Skeletal muscle tissue (tissue), 4 donors: ENCODE data around the gene SPATA21. TPM values are rescaled to one million over a fixed set of nuclear protein-coding genes. Genes with fewer than 3 reads are reported as not detected.
"Not testable (repeated sequence)": the region's sequence is repeated elsewhere in the genome, so short reads cannot be mapped to it uniquely, and the experiment has no call there.

ENCODE experiments used
- H3K27ac ChIP-seq: one replicate; pipeline ENCODE4 v1.7.0; 2013; ENCODE audit warnings: mild to moderate bottlenecking, low read depth, low read length, inconsistent platforms
- H3K27me3 ChIP-seq, 3 donors: one replicate each; pipeline ENCODE4 v1.7.0; 2013; ENCODE audit warnings: low read length in 3 of 3; ENCODE audit not compliant: control insufficient read depth in 3 of 3, insufficient read depth in 3 of 3
- H3K36me3 ChIP-seq, 3 donors: one replicate each; pipeline ENCODE4 v1.7.0; 2013; ENCODE audit warnings: low read length in 3 of 3; ENCODE audit not compliant: control insufficient read depth in 3 of 3, insufficient read depth in 3 of 3
- H3K4me1 ChIP-seq, 3 donors: one replicate each; pipeline ENCODE4 v1.7.0; 2013; ENCODE audit warnings: low read length in 3 of 3, mild to moderate bottlenecking in 3 of 3; ENCODE audit not compliant: control insufficient read depth in 3 of 3, insufficient read depth in 3 of 3
- H3K4me3 ChIP-seq, 3 donors: one replicate each; pipeline ENCODE4 v1.7.0; 2013; ENCODE audit warnings: low read length in 3 of 3
- H3K9ac ChIP-seq, 3 donors: one replicate each; pipeline ENCODE4 v1.7.0; 2013; ENCODE audit warnings: low read length in 3 of 3, mild to moderate bottlenecking in 3 of 3, moderate library complexity in 2 of 3, low read depth in 1 of 3
- H3K9me3 ChIP-seq, 3 donors: one replicate each; pipeline ENCODE4 v1.7.0; 2013; ENCODE audit warnings: low read length in 3 of 3; ENCODE audit not compliant: control insufficient read depth in 3 of 3
- total RNA-seq: library from RNA; depleted of rRNA; stranded (reverse); fragments of >200 nt; gene quantifications from one replicate; pipeline ENCODE4 v1.2.3, GENCODE V29; 2014
- donor health status: Osteomylitis.

The SPATA21 gene
- total RNA-seq, 1 donor from 2014 or later, result not detected

- H3K9me3 ChIP-seq, H3K27me3 ChIP-seq, H3K4me3 ChIP-seq, H3K9ac ChIP-seq, H3K27ac ChIP-seq, H3K4me1 ChIP-seq: not testable (repeated sequence)
- peaks cover 2 to 27% (median 17%) of the 10 kb centered on the region in 3 donors for H3K36me3 ChIP-seq
Measured at GRCh38 chr1:16474891-16475290, 37.7 kb upstream of the SPATA21 start.

GRCh38 chr1:16474166-16474800 lies 37.1 kb upstream of the SPATA21 start:
- Histone ChIP-seq H3K9ac (no peak overlapping the region), H3K27ac (no peak overlapping the region), H3K9me3 (no peaks in the 10 kb centered on the region), H3K36me3 (peaks cover 2 to 27% (median 17%) of the 10 kb centered on the region in 3 donors), H3K4me1 (peaks cover 0 to 5% (median 3%) of the 10 kb centered on the region in 3 donors), H3K27me3 (no peaks in the 10 kb centered on the region), H3K4me3 (no peak overlapping the region)

GRCh38 chr1:16468558-16468957 lies 31.3 kb upstream of the SPATA21 start:
- Histone ChIP-seq H3K27ac (no peak overlapping the region), H3K36me3 (peaks cover 0 to 9% (median 0%) of the 10 kb centered on the region in 3 donors), H3K9ac (no peak overlapping the region)

GRCh38 chr1:16464917-16465625 lies 27.8 kb upstream of the SPATA21 start:
- Histone ChIP-seq H3K27me3 (no peaks in the 10 kb centered on the region), H3K4me3 (no peak overlapping the region), H3K36me3 (peaks cover 11 to 27% (median 14%) of the 10 kb centered on the region in 3 donors), H3K4me1 (peaks cover 0 to 12% (median 8%) of the 10 kb centered on the region in 3 donors), H3K9me3 (no peaks in the 10 kb centered on the region), H3K27ac (no peak overlapping the region), H3K9ac (no peak overlapping the region)

More at GRCh38 chr1:16468558-16468957, 31.3 kb upstream of the SPATA21 start:
- Histone ChIP-seq H3K9me3 (no peaks in the 10 kb centered on the region), H3K27me3 (no peaks in the 10 kb centered on the region), H3K4me1 (peaks cover 0 to 12% (median 8%) of the 10 kb centered on the region in 3 donors), H3K4me3 (no peak overlapping the region)

- Histone ChIP-seq H3K27ac (no peak overlapping the region), H3K4me1 (peaks cover 0 to 5% (median 3%) of the 10 kb centered on the region in 3 donors), H3K36me3 (peaks cover 27 to 40% (median 34%) of the 10 kb centered on the region in 3 donors), H3K4me3 (no peak overlapping the region), H3K9me3 (no peaks in the 10 kb centered on the region), H3K27me3 (no peaks in the 10 kb centered on the region), H3K9ac (no peak overlapping the region)
Measured at GRCh38 chr1:16462773-16463330, 25.6 kb upstream of the SPATA21 start.

GRCh38 chr1:16461681-16462080 lies 24.5 kb upstream of the SPATA21 start:
- no peaks in the 10 kb centered on the region for H3K27me3 ChIP-seq
- no peak overlapping the region for H3K27ac ChIP-seq
- no peak overlapping the region for H3K9ac ChIP-seq
- no peak overlapping the region for H3K4me3 ChIP-seq
- no peaks in the 10 kb centered on the region for H3K9me3 ChIP-seq
- H3K36me3 ChIP-seq, result peaks cover 32 to 50% (median 38%) of the 10 kb centered on the region in 3 donors
- H3K4me1 ChIP-seq, result peaks cover 0 to 5% (median 3%) of the 10 kb centered on the region in 3 donors

- Histone ChIP-seq H3K9ac (no peak overlapping the region), H3K9me3 (no peaks in the 10 kb centered on the region), H3K27me3 (no peaks in the 10 kb centered on the region), H3K36me3 (peaks cover 44 to 64% (median 49%) of the 10 kb centered on the region in 3 donors), H3K4me3 (no peak overlapping the region), H3K4me1 (no peaks in the 10 kb centered on the region), H3K27ac (no peak overlapping the region)
Measured at GRCh38 chr1:16459352-16459925, 22.2 kb upstream of the SPATA21 start.

GRCh38 chr1:16458831-16459230 lies 21.6 kb upstream of the SPATA21 start:
- Histone ChIP-seq H3K9me3 (no peaks in the 10 kb centered on the region), H3K9ac (no peak overlapping the region), H3K27me3 (no peaks in the 10 kb centered on the region), H3K4me1 (no peaks in the 10 kb centered on the region), H3K36me3 (peaks cover 44 to 61% (median 49%) of the 10 kb centered on the region in 3 donors), H3K27ac (no peak overlapping the region), H3K4me3 (no peak overlapping the region)

- H3K9me3 ChIP-seq, H3K4me3 ChIP-seq, H3K27me3 ChIP-seq, H3K9ac ChIP-seq, H3K27ac ChIP-seq, H3K4me1 ChIP-seq: not testable (repeated sequence)
- H3K36me3 ChIP-seq, result peaks cover 46 to 58% (median 54%) of the 10 kb centered on the region in 3 donors
Measured at GRCh38 chr1:16456151-16456550, 18.9 kb upstream of the SPATA21 start.

- not testable (repeated sequence) for H3K9ac ChIP-seq, H3K9me3 ChIP-seq, H3K27ac ChIP-seq, H3K4me1 ChIP-seq, H3K4me3 ChIP-seq, H3K27me3 ChIP-seq
- H3K36me3 ChIP-seq, result peaks cover 44 to 62% (median 59%) of the 10 kb centered on the region in 3 donors
Measured at GRCh38 chr1:16454909-16455308, 17.7 kb upstream of the SPATA21 start.
